Measurements from ENCODE around the gene TSEN54.

Gene TSEN54

DNA sequence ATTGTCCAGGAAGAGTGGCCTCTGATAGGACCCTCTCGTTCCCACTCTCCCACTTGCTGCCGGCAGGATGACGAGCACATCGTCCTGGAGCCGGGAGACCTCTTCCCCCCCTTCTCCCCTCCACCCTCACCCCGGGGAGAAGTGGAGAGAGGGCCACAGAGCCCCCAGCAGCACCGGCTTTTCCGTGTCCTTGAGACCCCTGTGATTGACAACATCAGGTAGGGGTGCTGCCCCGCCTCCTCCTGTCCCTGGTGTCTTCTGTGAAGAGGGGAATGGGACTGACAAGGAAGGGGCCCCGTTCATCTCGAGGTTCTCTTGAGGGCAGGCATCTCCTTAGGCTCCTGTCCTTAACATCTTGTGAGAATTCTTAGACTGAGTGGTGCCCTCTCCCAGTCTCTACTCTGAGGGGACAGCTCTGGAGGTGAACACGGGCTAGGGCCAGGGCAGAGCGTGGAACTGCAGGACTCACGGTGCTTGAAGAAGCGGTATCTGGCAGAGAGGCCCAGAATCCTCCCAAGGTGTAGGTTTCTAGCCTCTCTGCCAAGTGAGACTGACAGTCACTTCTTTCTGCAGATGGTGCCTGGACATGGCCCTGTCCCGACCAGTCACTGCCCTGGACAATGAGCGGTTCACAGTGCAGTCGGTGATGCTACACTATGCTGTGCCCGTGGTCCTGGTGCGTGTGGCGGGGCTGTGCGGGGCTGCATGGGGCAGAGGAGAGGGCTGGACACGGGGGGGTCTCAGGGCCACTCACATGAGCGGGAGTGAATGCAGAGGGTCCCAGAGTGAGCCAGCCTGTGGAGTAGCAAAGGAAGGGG, 27.4 kb upstream of the TSEN54 start:
- no peak for DNase-seq (ENCODE audit: low read depth in 2 of 3, low spot score in 2 of 3)

DNA sequence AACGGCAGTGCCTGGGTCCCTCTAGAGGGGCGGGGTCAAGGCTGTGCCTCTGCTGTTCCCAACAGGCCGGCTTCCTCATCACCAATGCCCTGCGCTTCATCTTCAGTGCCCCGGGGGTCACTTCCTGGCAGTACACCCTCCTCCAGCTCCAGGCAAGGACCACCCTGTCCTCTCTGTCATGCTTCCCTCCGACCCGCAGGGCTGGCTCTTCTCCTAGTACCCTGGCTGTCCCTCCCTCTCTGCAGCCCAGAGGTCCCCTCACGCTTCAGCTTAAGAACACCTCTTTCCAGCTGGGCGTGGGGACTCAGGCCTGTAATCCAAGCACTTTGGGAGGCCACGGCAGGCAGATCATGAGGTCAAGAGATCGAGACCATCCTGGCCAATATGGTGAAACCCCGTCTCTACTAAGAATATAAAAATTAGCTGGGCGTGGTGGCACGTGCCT, 26.8 kb upstream of the TSEN54 start:
- no peak for DNase-seq (ENCODE audit: low read depth in 2 of 3, low spot score in 2 of 3)

DNA sequence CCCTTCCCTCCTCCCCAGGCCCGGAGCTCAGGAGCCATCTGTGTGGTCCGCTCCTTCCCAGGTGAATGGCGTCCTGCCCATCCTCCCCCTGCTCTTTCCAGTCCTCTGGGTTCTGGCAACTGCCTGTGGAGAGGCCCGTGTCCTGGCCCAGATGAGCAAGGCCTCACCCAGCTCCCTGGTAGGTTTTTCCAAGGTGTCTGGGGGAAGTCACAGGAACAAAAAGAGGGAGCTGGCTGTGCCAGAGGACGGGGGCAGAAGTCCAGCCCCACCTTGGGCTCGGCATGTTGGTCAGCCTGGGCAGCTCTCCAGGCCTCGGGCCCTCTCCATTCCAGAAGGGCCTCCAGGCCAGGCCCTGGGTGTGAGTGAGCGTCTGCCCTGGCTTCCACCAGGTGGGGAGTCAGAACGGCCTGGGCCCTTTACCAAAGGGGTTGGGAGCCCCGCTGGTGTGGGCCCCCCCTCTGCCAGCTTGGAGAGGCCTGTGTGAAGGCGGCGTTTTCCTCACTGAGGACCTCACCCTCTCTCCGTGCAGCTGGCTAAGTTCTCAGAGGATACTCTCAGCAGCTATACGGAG, 26.1 kb upstream of the TSEN54 start:
- no peak for DNase-seq (ENCODE audit: low read depth in 2 of 3, low spot score in 2 of 3)

DNA sequence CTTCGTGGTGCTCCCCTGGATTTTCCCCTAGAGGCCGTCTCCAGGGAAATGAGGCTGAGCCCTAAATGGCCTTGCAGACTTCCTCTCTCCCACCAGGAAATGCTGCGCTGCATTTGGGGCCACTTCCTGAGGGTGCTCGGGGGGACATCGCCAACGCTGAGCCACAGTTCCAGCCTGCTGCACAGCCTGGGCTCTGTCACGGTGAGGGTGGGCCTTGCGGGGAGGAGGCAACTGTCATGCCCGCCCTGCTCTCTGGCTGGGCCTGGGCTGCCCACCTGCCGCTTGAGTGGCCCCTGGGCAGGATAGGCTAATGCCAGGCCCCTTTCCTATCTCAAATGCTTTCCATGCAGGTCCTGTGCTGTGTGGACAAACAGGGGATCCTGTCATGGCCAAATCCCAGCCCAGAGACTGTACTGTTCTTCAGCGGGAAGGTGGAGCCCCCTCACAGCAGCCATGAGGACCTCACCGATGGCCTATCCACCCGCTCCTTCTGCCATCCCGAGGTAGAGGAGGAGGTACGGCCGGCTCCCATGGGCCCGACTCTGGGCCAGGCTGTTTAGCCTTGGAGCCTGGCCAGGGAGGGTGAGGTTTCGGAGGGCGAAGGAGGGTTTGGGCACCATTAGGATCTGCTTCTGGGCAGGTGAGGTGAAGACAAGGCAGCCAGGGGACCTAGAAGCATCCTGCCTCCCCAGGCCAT, 25.2 kb upstream of the TSEN54 start:
- DNase-seq (ENCODE audit: low read depth in 2 of 3, low spot score in 2 of 3), result no peak

DNA sequence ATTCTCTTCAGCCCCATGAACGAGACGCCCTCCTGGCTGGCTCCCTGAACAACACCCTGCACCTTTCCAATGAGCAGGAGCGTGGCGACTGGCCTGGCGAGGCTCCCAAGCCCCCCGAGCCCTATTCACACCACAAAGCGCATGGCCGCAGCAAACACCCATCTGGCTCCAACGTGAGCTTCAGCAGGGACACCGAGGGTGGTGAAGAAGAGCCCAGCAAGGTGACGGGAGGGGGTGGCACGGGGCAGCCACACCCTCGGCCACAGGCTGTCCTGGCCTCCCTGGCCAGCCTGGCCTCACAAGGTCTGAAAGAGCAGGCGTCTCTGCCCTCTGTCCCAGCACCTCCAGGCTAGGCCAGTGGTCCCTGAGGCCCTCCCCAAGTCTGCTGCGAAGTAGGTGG, 24.6 kb upstream of the TSEN54 start:
- DNase-seq (ENCODE audit: low read depth in 2 of 3, low spot score in 2 of 3), result no peak

DNA sequence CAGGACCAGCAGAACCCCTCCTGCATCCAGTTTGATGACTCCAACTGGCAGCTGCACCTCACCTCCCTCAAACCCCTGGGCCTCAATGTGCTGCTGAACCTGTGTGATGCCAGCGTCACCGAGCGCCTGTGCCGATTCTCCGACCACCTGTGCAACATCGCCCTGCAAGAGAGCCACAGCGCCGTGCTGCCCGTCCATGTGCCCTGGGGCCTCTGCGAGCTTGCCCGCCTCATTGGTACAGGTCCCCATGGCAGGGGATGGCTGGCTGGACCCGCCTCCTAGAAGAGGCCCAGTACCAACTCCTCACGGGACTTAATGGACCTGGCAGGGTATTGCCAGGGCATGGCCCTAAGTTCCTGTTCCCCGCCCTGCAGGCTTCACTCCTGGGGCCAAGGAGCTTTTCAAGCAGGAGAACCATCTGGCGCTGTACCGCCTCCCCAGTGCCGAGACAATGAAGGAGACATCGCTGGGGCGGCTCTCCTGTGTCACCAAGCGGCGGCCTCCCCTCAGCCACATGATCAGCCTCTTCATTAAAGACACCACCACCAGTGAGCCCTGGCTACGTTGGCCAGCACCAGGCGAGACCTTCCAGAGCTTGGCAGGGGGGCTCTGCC, 23.7 kb upstream of the TSEN54 start:
- DNase-seq (ENCODE audit: low read depth in 2 of 3, low spot score in 2 of 3), result no peak

DNA sequence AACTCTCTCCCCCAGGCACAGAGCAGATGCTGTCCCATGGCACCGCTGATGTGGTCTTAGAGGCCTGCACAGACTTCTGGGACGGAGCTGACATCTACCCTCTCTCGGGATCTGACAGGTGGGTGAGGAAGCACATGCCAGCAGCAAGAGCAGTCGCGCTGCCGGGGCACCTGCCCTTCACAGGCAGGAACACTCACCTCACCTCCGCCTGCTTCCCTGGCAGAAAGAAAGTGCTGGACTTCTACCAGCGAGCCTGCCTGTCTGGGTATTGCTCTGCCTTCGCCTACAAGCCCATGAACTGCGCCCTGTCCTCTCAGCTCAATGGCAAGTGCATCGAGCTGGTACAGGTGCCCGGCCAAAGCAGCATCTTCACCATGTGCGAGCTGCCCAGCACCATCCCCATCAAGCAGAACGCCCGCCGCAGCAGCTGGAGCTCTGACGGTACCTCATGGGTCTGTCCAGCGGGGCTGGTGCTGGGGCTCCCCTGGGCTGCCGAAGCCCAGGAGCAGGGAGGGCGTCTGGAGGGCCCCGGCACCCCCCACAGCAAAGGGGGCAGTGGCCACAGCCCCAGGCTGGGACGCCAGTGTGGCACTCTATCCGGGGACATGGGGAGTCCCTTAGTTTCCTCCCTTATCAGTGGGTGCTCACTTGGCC, 22.7 kb upstream of the TSEN54 start:
- DNase-seq (ENCODE audit: low read depth in 2 of 3, low spot score in 2 of 3), result no peak

DNA sequence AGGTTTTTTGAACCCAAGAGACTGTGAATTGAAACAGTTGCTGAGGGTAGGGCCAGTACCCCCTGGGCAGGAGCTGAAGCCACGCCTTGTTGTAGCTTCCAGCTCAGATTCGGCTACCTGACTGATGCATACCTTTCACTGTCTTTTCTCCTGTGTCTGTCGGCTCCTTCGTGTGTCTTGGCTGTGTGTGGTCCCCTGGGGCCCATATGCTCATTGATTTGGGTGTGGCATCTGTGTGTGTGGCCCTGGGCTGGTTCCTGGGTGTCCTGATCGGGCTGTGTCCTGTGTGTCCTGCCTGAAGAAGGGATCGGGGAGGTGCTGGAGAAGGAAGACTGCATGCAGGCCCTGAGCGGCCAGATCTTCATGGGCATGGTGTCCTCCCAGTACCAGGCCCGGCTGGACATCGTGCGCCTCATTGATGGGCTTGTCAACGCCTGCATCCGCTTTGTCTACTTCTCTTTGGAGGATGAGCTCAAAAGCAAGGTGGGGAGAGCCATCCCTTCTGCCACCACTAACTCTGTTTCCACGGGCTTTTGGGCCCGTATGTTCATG, 21.9 kb upstream of the TSEN54 start:
- no peak for DNase-seq (ENCODE audit: low read depth in 2 of 3, low spot score in 2 of 3)

DNA sequence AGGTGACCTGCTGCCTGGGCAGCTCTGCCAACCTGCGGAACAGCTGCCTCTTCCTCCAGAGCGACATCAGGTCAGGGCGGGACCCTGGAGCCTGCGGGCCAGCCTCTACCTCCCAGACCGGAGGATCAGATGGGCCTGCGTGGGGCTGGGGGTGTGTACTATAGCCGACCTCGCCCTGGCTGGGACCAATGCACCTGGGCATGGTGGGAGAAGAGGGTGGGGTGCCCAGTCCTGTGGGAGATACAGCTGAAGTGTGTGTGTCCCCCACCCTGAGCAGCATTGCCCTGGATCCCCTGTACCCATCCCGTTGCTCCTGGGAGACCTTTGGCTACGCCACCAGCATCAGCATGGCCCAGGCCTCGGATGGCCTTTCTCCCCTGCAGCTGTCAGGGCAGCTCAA, 20.3 kb upstream of the TSEN54 start:
- no peak for DNase-seq (ENCODE audit: low read depth in 2 of 3, low spot score in 2 of 3)

DNA sequence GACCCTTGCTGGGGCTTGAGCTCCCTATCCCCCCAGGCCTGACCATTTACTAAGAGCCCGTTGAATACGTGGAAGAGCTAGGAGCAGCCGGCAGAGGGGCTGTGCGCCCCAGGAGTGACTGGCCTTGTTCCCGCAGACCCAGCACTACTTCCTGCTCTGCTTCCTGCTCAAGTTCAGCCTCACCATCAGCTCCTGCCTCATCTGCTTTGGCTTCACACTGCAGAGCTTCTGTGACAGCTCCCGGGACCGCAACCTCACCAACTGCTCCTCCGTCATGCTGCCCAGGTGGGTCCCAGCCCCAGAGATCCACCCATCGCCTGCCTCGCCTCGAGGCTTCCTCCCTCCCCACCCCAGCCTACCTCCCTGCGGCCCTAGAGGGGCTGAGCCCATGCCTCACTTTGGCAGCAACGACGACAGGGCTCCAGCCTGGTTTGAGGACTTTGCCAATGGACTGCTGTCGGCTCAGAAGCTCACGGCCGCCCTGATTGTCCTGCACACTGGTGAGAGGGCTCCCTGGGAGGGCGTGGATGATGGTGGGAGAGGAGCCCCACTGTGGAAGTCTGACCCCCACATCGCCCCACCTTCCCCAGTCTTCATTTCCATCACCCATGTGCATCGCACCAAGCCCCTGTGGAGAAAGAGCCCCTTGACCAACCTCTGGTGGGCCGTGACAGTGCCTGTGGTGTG, 18.1 kb upstream of the TSEN54 start:
- no peak for DNase-seq (ENCODE audit: low read depth in 2 of 3, low spot score in 2 of 3)

DNA sequence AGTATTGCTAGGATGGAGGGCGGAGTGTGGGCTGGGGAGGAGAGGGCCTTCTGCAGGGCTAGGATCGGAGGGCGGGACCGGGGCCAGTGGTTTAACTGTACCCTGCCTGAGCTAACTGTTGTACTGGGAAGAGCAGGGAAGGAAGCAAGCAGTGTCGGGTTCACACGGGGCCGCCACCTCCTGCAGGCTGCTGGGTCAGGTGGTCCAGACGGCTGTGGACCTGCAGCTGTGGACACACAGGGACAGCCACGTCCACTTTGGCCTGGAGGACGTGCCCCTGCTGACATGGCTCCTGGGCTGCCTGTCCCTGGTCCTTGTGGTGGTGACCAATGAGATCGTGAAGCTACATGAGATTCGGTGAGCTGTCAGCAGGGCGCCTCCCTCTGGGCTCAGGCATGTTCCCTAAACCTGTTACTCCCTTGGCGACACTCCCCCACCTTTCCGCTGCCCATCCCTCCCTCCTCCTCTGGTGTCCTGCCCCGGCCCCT, 17.6 kb upstream of the TSEN54 start:
- DNase-seq (ENCODE audit: low read depth in 2 of 3, low spot score in 2 of 3), result no peak

DNA sequence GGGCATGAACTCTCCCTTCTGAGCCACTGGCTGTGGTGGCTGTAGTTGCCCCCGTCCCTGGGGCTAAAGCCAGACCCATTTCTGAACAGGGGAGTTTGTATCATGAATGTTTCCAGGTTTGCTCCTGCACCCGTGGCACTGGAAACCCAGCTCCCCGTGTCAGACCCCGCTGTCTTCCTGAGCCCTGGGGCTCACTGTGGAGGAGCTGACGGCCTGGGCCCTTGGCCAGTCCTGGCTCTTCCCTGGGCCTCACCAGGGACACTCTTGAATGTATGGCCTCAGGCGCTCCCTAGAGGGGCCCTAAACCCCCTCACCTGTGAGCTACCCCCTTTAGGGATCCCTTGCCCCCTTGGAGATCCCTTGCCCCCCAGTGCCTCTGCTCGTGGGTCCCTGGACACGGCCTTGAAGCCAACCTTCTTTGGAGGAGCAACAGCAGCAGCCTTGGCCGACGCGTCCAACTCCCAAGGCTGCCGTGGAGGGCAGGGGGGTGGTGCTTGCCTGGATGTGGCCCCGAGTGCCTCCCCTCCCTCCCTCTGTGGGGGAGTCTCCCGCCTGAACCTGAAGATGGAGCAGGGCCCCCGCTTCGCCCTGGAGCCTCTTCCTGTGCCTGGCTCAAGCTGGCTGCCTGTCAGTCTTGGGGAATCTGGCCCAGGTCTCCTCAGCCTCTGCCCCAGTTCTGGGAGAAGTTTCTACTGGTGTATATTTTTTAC, 16.9 kb upstream of the TSEN54 start:
- DNase-seq (ENCODE audit: low read depth in 2 of 3, low spot score in 2 of 3), result no peak

DNA sequence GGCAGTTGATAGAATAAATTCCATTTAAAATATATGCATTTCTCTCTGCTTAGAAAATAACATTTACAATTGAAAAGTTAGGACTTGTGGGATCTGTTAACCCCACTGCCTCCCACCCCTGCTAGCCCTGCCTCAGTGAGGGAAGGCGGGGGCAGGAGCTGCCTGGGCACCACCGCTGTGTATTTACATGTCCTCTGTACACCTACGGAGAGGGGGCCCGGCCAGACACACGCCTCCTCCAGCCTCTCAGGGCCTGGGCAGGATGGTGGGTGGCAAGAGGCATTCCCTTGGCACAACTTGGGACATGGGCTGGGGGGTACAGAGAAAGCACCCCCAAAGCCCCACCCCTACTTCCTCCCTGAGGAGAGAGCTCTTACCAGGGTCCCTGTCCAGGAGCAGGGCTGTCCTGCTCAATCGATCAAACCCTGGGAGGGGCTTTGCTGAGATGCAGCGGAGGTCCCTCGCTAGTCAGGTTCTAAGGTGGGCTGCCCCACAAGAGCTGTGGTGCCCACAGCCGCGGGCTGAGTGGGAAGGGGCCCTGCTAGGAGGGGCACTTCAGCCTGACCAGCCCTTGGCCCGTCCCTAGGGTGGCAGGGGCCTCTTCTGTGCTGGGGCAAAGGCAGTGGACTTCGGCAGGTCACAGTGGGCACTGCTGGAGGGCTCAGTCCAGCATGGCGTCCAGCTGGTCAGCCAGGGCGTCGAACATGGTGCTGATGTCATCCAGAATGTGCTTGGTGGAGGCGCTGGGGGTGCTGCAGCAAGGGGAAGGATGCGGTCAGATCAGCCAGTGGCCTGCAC, 15.7 kb upstream of the TSEN54 start:
- DNase-seq (ENCODE audit: low read depth in 2 of 3, low spot score in 2 of 3), result no peak

DNA sequence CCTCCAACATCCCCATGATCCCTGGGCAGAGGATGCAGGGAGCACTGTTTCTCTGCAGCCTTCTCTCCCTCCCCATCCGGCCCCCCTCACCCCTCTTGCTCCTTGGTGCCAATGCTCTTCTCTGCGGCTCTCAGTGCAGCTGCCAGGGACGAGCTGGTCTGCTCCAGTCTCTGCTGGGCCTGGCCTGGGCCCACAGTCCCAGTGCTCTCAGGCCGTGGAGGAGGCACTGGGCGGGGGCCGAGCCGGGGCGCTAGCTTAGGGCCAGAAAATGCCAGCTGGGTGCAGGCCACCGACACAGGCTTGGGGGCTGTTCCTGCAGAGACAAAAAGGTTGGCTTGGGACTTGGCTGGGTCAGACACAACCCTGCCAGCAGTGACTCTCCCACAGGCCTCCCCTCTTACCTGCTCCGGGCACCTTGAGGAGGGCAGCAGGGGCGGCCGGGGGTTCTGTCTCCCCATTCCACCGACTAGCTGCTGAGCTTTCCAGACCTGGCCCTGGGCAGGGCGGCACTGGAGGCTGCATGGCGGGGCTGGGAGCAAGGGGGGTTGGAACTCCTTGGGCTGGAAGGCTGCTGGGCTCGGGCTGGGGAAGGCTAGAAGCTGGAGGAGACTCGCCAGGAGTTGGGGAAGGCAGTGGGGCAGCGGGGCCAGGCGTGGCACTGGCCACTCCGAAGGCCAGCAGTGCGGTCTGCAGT, 14.8 kb upstream of the TSEN54 start:
- no peak for DNase-seq (ENCODE audit: low read depth in 2 of 3, low spot score in 2 of 3)

DNA sequence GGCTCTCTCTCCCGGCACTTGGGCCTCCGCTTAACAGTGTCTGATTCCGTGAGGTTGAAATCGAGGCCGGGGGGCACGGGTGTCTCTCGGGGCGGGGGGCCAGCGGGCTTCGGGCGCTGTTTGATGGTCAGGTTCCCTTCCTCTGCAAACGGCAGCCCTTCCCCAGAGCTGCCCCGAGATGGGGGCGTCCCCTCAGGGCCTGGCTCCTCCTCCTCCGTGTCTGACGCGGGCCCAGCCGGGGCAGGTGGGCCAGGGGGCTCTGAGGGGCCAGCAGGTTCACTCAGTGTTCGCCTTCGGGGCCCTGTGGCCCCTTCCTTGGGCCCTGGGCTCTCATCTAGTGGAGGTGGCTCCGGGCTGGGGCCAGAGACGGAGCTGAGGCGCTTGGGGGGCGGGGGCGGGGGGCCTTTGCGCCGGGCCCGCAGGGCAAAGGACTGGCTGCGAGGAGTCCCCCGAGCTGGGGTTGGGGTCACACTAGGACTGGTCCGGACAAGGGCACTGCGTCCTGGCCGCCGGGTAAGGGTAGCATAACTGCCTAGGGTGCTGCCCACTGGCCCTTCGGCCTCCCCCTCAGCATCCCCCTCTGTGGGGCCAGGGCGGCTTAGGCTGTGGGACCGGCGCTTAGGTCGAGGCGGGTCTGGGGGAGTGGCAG, 14.1 kb upstream of the TSEN54 start:
- DNase-seq (ENCODE audit: low read depth in 2 of 3, low spot score in 2 of 3), result no peak

DNA sequence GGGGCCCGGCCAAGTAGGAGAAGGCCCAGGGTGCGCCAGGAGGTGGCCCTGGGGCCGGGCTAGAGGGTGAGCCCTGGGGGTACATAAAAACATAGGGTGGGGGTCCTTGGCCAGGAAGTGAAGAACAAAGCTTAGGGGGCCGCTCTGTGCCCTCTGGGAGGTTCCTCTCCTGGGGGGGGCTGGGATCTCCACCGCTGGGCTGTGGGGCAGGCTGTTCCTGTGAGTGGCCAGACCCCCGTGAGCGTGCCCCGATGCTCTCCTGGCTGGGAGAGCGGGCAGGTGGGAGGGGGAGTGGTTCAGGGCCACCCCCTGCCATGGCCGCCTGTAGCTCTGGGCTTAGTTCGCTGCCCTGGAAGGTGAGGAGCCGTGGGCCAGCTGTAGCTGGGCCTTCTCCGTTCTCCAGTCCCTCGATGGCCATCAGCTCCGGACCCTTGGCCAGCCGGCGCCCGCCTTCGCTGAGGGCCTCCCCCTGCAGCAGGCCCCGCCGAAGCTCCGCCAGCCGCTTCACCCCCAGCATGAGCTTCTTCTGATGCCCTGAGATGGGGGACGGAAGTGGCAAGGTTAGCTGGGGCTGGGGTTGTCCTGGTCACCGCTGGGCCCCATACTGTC, 13.5 kb upstream of the TSEN54 start:
- no peak for DNase-seq (ENCODE audit: low read depth in 2 of 3, low spot score in 2 of 3)

DNA sequence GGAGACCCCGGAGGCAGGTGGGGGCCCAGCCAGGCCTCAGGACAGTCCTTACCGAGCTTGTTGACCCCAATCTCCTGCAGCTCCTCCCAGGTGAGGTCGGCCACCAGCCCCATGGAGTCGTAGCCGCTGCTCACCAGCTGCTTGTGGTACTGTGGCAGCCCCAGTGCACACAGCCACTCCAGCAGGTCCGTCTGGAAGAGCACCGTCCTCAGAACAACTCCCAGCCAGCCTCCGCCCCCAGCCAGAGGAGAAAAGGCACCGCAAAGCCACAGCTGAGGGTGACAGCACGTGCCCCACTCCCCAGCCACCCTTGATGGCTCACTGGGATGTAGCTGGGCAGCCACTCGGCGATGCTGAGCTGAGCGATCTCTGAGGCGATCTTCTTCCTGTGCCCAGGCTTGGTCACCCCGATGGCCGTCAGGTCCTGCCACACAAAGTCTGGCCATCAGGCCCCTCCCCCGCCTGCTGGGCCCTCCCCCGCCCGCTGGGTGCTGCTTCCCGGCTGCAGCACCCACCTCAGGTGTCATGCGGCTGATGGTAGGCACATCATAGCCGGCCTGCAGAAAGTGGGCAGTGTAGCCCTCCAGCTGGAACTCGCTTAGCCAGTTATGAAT, 12.9 kb upstream of the TSEN54 start:
- no peak for DNase-seq (ENCODE audit: low read depth in 2 of 3, low spot score in 2 of 3)
